Osteoblast (primary cell): ENCODE data around the gene CNR2. TPM values are rescaled to one million over a fixed set of nuclear protein-coding genes. Genes with fewer than 3 reads are reported as not detected.

Source experiments
- DNase-seq: peaks from one replicate; pipeline ENCODE4 v3.0.0; 2011; ENCODE audit warnings: low spot score, mixed read lengths; ENCODE audit not compliant: insufficient read length; ENCODE audit errors: missing footprints
- H2AFZ ChIP-seq: 2 replicates; pipeline ENCODE4 v1.6.0; 2011; ENCODE audit warnings: mild to moderate bottlenecking, low read length
- H3K27ac ChIP-seq: 2 replicates; pipeline ENCODE4 v1.5.1; 2011; ENCODE audit warnings: mild to moderate bottlenecking, low read depth, low read length, moderate library complexity
- H3K27me3 ChIP-seq: 2 replicates; pipeline ENCODE4 v1.6.0; 2012; ENCODE audit warnings: mild to moderate bottlenecking, control low read depth, inconsistent platforms, low read length, moderate library complexity; ENCODE audit not compliant: insufficient read depth
- H3K36me3 ChIP-seq: 2 replicates; pipeline ENCODE4 v1.5.1; 2011; ENCODE audit warnings: mild to moderate bottlenecking, low read length, control low read depth, moderate library complexity; ENCODE audit not compliant: insufficient read depth
- H3K4me1 ChIP-seq: 2 replicates; pipeline ENCODE4 v1.5.1; 2011; ENCODE audit warnings: mild to moderate bottlenecking, low read length, control low read depth, moderate library complexity; ENCODE audit not compliant: insufficient read depth
- H3K4me2 ChIP-seq: 2 replicates; pipeline ENCODE4 v1.6.0; 2011; ENCODE audit warnings: mild to moderate bottlenecking, low read length; ENCODE audit not compliant: insufficient read depth
- H3K4me3 ChIP-seq: fragments of 200-600 bp; sonication (generic); 3 replicates; pipeline ENCODE4 v1.5.1; 2012; ENCODE audit warnings: mild to moderate bottlenecking, low read length, inconsistent platforms; ENCODE audit not compliant: insufficient read depth
- H3K79me2 ChIP-seq: 2 replicates; pipeline ENCODE4 v1.6.0; 2012; ENCODE audit warnings: mild to moderate bottlenecking, low read length, control low read depth, inconsistent platforms; ENCODE audit not compliant: insufficient read depth
- H3K9me3 ChIP-seq: 2 replicates; pipeline ENCODE4 v1.5.1; 2011; ENCODE audit warnings: low read depth, low read length, control low read depth
- H4K20me1 ChIP-seq: 2 replicates; pipeline ENCODE4 v1.6.0; 2012; ENCODE audit warnings: mild to moderate bottlenecking, low read length, control low read depth; ENCODE audit not compliant: insufficient read depth
- total RNA-seq: library from RNA; depleted of rRNA; stranded (reverse); fragments of >200 nt; gene quantifications from 2 replicates; pipeline ENCODE4 v1.2.3, GENCODE V29; 2012
- TF ChIP-seq, protein P1 (sequence below): IDR thresholded peaks from 2 replicates; pipeline ENCODE4 v1.5.1; 2011; ENCODE audit warnings: mild to moderate bottlenecking, low read depth, low read length, moderate library complexity; ENCODE audit errors: extremely low read depth

The CNR2 gene
- total RNA-seq, 1 donor: not detected

GRCh38 chr1:23896491-23896890 is 16.7 kb downstream of the CNR2 start:
- H3K4me2 ChIP-seq: no peak overlapping the region
- peaks cover 22% of the 10 kb centered on the region for H3K27me3 ChIP-seq
- no peak overlapping the region for H2AFZ ChIP-seq
- H3K36me3 ChIP-seq: no peaks in the 10 kb centered on the region
- TF ChIP-seq, protein P1, sequence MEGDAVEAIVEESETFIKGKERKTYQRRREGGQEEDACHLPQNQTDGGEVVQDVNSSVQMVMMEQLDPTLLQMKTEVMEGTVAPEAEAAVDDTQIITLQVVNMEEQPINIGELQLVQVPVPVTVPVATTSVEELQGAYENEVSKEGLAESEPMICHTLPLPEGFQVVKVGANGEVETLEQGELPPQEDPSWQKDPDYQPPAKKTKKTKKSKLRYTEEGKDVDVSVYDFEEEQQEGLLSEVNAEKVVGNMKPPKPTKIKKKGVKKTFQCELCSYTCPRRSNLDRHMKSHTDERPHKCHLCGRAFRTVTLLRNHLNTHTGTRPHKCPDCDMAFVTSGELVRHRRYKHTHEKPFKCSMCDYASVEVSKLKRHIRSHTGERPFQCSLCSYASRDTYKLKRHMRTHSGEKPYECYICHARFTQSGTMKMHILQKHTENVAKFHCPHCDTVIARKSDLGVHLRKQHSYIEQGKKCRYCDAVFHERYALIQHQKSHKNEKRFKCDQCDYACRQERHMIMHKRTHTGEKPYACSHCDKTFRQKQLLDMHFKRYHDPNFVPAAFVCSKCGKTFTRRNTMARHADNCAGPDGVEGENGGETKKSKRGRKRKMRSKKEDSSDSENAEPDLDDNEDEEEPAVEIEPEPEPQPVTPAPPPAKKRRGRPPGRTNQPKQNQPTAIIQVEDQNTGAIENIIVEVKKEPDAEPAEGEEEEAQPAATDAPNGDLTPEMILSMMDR: no peak
- no peak overlapping the region for H3K4me3 ChIP-seq
- H3K27ac ChIP-seq: no peak overlapping the region
- no peaks in the 10 kb centered on the region for H3K79me2 ChIP-seq
- H3K9me3 ChIP-seq: no peaks in the 10 kb centered on the region
- DNase-seq: no peak
- H4K20me1 ChIP-seq: no peaks in the 10 kb centered on the region
- no peaks in the 10 kb centered on the region for H3K4me1 ChIP-seq

DNA sequence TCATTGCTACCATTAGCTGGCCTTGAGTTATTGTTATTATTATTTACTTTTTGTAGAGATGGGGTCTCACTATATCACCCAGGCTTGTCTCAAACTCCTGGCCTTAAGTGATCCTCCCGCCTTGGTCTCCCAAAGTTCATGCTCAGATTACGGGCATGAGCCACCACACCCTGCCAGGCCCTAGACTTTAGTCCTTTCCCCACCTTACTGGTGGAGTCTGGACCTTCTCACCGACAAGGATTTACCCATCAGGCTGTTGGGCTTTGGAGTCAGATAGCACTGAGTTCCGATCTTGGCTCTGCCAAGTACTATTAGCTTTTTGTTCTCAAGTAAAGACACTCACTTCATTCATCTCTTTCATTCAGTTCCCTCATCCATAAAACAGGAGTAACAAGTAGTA is 17.2 kb downstream of the CNR2 start:
- Histone ChIP-seq H3K79me2 (no peaks in the 10 kb centered on the region), H2AFZ (no peak overlapping the region), H3K27me3 (peaks cover 17% of the 10 kb centered on the region), H3K27ac (no peak overlapping the region), H3K4me3 (no peak overlapping the region), H4K20me1 (no peaks in the 10 kb centered on the region), H3K4me1 (no peaks in the 10 kb centered on the region), H3K9me3 (no peaks in the 10 kb centered on the region), H3K36me3 (no peaks in the 10 kb centered on the region), H3K4me2 (no peak overlapping the region)
- no peak for DNase-seq
- TF ChIP-seq, protein P1: no peak

DNA sequence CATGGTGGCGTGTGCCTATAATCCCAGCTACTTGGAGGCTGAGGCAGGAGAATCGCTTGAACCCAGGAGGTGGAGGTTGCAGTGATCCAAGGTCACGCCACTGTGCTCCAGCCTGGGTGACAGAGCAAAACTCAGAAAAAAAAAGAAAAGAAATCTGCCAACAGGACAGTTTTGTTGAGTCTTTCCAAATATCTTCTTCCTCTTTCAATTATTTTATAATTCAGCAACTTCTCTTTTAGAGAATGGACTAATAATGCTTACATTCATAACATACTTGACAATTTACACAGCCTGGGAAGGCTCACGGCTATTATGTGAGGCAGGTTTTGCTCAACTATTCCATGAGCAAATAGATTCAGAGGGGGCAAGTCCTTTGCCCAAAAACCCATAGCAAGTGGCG is 18.1 kb downstream of the CNR2 start:
- no peaks in the 10 kb centered on the region for H3K36me3 ChIP-seq
- DNase-seq: no peak
- H3K9me3 ChIP-seq: no peaks in the 10 kb centered on the region
- TF ChIP-seq, protein P1: no peak
- no peak overlapping the region for H3K27ac ChIP-seq
- no peaks in the 10 kb centered on the region for H3K79me2 ChIP-seq
- H3K27me3 ChIP-seq: peaks cover 12% of the 10 kb centered on the region
- no peak overlapping the region for H3K4me2 ChIP-seq
- no peak overlapping the region for H3K4me3 ChIP-seq
- no peaks in the 10 kb centered on the region for H3K4me1 ChIP-seq
- H4K20me1 ChIP-seq: no peaks in the 10 kb centered on the region
- no peak overlapping the region for H2AFZ ChIP-seq

- Histone ChIP-seq H3K4me3 (no peak overlapping the region), H3K27ac (no peak overlapping the region), H2AFZ (no peak overlapping the region), H4K20me1 (no peaks in the 10 kb centered on the region), H3K4me1 (no peaks in the 10 kb centered on the region), H3K79me2 (no peaks in the 10 kb centered on the region), H3K9me3 (no peaks in the 10 kb centered on the region), H3K4me2 (no peak overlapping the region), H3K36me3 (no peaks in the 10 kb centered on the region), H3K27me3 (peaks cover 11% of the 10 kb centered on the region)
- DNase-seq: no peak
- TF ChIP-seq, protein P1: no peak
Observed at GRCh38 chr1:23889074-23889473, 24.1 kb downstream of the CNR2 start.
